Vagina (tissue), 2 donors: ENCODE data around the gene DNAJC16. TPM values are rescaled to one million over a fixed set of nuclear protein-coding genes. Genes with fewer than 3 reads are reported as not detected.

ENCODE experiments used
- DNase-seq, 2 donors: peaks; one replicate each; pipeline ENCODE4 v3.0.0-alpha.2; 2017; ENCODE audit errors: extremely low spot score in 2 of 2
- H3K27ac ChIP-seq: fragments of 200-600 bp; sonication (generic); one replicate; pipeline ENCODE4 v1.5.1; 2019
- H3K27me3 ChIP-seq: fragments of 200-600 bp; sonication (generic); one replicate; pipeline ENCODE4 v1.5.1; 2019
- H3K36me3 ChIP-seq, 2 donors: fragments of 200-600 bp; sonication (generic); one replicate each; pipeline ENCODE4 v1.5.1; 2017 to 2019
- H3K4me1 ChIP-seq: fragments of 200-600 bp; sonication (generic); one replicate; pipeline ENCODE4 v1.5.1; 2019
- H3K4me3 ChIP-seq, 2 donors: fragments of 200-600 bp; sonication (generic); 1 replicate in 1 of 2; 2 replicates in 1 of 2; pipeline ENCODE4 v1.5.1; 2016 to 2019
- H3K9me3 ChIP-seq: fragments of 200-600 bp; sonication (generic); one replicate; pipeline ENCODE4 v1.5.1; 2019
- CTCF ChIP-seq, 3 experiments: fragments of 450-650 bp in 2 of 3; fragments of 200-600 bp in 1 of 3; sonication (generic) in 1 of 3; IDR thresholded peaks; one replicate each; pipeline ENCODE4 v1.5.1; 2017 to 2019; ENCODE audit warnings: antibody characterized with exemption in 3 of 3, mild to moderate bottlenecking in 2 of 3, moderate library complexity in 2 of 3
- POLR2A ChIP-seq, 2 donors: fragments of 450-650 bp; IDR thresholded peaks; one replicate each; pipeline ENCODE4 v1.6.1; 2017; ENCODE audit warnings: antibody characterized with exemption in 2 of 2, mild to moderate bottlenecking in 2 of 2, moderate library complexity in 2 of 2
- POLR2AphosphoS5 ChIP-seq, 2 donors: sonication (generic); formaldehyde crosslinking; IDR thresholded peaks; one replicate each; pipeline ENCODE4 v1.9.0; 2017; ENCODE audit warnings: antibody characterized with exemption in 2 of 2, mild to moderate bottlenecking in 2 of 2, low read depth in 1 of 2; ENCODE audit not compliant: insufficient read depth in 1 of 2
- intact Hi-C: fragments of 100-400 bp; cut with DNase I; formaldehyde crosslinking; loops from one replicate; pipeline ENCODE4 v1.15.1; 2023
- total RNA-seq: library from RNA; depleted of rRNA; stranded (reverse); fragments of >200 nt; gene quantifications from one replicate; pipeline ENCODE4 v1.2.3, GENCODE V29; 2016

Gene DNAJC16
- total RNA-seq, 1 donor from 2014 or later, result 29.5 TPM

- peaks cover 0 to 52% of the 10 kb centered on the region in 2 donors for H3K36me3 ChIP-seq
- H3K9me3 ChIP-seq, result no peaks in the 10 kb centered on the region
- no peaks in the 10 kb centered on the region for H3K27me3 ChIP-seq
- intact Hi-C loops, result no loop called here
- H3K4me1 ChIP-seq, result no peaks in the 10 kb centered on the region
- TF ChIP-seq CTCF (IDR thresholded peaks at IDR 0.05), result no peak
- no peak for TF ChIP-seq POLR2AphosphoS5 (IDR thresholded peaks at IDR 0.05; ENCODE audit: insufficient read depth in 1 of 2, low read depth in 1 of 2)
- TF ChIP-seq POLR2A (IDR thresholded peaks at IDR 0.05), result no peak
- H3K4me3 ChIP-seq, result no peak overlapping the region
- DNase-seq, result no peak
- no peak overlapping the region for H3K27ac ChIP-seq
These were observed 14.7 kb downstream of the DNAJC16 start for GRCh38 chr1:15541231-15541792.

GRCh38 chr1:15542388-15543250 is 16.0 kb downstream of the DNAJC16 start:
- Histone ChIP-seq H3K4me1 (no peaks in the 10 kb centered on the region), H3K27me3 (no peaks in the 10 kb centered on the region), H3K9me3 (no peaks in the 10 kb centered on the region), H3K4me3 (no peak overlapping the region), H3K36me3 (peaks cover 0 to 54% of the 10 kb centered on the region in 2 donors), H3K27ac (no peak overlapping the region)
- no peak for DNase-seq
- TF ChIP-seq POLR2A (IDR thresholded peaks at IDR 0.05), result no peak
- no peak for TF ChIP-seq CTCF (IDR thresholded peaks at IDR 0.05)
- no peak for TF ChIP-seq POLR2AphosphoS5 (IDR thresholded peaks at IDR 0.05; ENCODE audit: insufficient read depth in 1 of 2, low read depth in 1 of 2)
- intact Hi-C loops, result no loop called here

GRCh38 chr1:15543251-15543588 is 16.6 kb downstream of the DNAJC16 start:
- H3K4me3 ChIP-seq, result no peak overlapping the region
- H3K27me3 ChIP-seq, result no peaks in the 10 kb centered on the region
- H3K4me1 ChIP-seq, result no peaks in the 10 kb centered on the region
- intact Hi-C loops, result no loop called here
- peaks cover 0 to 54% of the 10 kb centered on the region in 2 donors for H3K36me3 ChIP-seq
- TF ChIP-seq CTCF (IDR thresholded peaks at IDR 0.05) (no peak), POLR2A (IDR thresholded peaks at IDR 0.05) (no peak), POLR2AphosphoS5 (IDR thresholded peaks at IDR 0.05; ENCODE audit: insufficient read depth in 1 of 2, low read depth in 1 of 2) (no peak)
- DNase-seq, result no peak
- no peak overlapping the region for H3K27ac ChIP-seq
- H3K9me3 ChIP-seq, result no peaks in the 10 kb centered on the region

GRCh38 chr1:15543589-15544568 is 17.2 kb downstream of the DNAJC16 start:
- TF ChIP-seq POLR2AphosphoS5 (IDR thresholded peaks at IDR 0.05; ENCODE audit: insufficient read depth in 1 of 2, low read depth in 1 of 2), result no peak
- no peak for TF ChIP-seq POLR2A (IDR thresholded peaks at IDR 0.05)
- no peak for TF ChIP-seq CTCF (IDR thresholded peaks at IDR 0.05)
- Histone ChIP-seq H3K4me3 (no peak overlapping the region), H3K4me1 (no peaks in the 10 kb centered on the region), H3K9me3 (no peaks in the 10 kb centered on the region), H3K27me3 (no peaks in the 10 kb centered on the region), H3K27ac (no peak overlapping the region), H3K36me3 (peaks cover 0 to 58% of the 10 kb centered on the region in 2 donors)
- DNase-seq, result no peak
- intact Hi-C loops, result no loop called here
